HG03103 (cell line): ENCODE measurements around the gene NRG2.

ENCODE experiments used
- ATAC-seq: cut with Tn5 transposase; IDR thresholded peaks from one replicate; pipeline ENCODE4 v1.9.1; 2021; ENCODE audit warnings: low read depth; ENCODE audit not compliant: unreplicated experiment

NRG2 gene

DNA sequence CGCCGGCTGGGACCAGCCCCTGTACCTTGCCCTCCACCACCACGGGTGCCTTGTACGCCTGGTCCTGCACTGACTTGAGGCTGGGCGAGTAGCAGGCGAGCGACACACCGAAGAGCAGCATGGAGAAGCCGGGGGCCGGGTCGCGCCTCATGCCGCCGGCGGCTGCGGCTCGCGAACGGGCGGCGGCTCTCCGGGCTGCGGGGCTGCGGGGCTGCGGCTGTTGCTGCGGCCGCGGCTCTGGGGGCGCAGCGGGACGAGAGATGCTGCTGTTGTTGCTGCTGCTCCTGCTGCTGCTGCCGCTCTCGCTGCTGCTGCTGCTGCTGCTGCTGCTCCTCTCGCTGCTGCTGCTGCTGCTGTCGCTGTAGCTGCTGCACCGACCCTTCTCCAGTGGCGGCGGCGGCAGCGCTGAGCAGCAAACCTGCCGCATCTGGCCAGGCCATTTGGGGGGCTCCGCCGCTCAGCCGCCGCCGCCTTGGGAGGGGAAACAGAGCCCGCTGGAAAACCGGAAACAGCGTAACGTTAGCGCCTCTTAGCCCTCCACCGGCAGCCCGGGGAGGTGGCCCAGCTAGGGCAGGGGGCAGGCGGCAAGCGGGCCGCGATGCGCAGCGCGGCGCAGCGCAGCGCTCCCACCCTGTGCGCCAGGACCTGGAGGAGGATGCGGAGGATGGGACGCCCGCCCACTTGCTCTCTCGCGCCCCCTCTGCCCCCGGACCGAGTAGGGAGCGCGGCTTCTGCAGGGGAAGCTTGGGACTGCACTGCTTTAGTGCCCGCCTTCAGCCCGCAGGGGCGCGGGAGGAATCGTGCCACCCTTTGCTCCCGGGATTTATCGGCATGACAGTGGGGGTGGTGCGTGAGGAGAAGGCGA lies at the start of gene NRG2:
NRG2 (minus strand) TSS at position 657 of the 865 bp plus-strand sequence.
- peak; percentile 68 for ATAC-seq

DNA sequence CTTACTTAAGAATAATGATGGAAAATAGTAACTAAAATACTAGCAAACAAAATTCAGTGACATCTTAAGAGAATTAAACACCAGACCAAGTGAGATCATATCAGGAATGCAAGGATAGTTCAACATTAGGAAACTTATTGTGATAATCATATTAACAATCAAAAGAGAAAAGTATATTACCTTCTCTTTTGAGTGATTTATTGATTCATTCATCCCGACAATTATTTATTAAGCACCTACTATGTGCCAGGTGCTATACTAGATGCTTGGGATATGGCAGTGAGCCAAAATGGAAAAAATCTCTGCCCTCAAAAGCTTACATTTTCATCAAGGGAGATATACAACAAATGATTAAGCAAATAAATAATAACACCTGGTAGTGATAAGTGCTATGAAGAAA lies 47.2 kb upstream of the NRG2 start:
- ATAC-seq = no peak

- no peak for ATAC-seq
Measured at GRCh38 chr5:140084541-140084940, 41.4 kb upstream of the NRG2 start.

DNA sequence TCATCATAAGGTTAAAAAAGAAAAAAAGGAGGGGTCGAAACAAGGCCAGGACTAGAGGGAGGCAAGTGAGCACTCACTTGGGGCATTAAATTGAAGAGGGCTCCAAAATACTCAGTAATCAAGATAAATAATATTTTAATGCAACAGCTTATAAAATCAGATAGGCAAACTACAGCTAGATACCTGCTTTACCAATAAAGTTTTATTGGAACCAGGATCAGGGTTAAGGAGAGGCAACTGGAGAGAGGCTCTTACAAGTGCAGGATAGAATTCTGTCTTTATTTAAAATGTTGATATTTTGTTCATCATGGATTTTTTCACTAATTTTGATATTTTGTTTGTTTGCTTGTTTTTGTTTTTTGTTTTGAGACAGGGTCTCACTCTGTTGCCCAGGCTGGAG lies 40.6 kb upstream of the NRG2 start:
- no peak for ATAC-seq

DNA sequence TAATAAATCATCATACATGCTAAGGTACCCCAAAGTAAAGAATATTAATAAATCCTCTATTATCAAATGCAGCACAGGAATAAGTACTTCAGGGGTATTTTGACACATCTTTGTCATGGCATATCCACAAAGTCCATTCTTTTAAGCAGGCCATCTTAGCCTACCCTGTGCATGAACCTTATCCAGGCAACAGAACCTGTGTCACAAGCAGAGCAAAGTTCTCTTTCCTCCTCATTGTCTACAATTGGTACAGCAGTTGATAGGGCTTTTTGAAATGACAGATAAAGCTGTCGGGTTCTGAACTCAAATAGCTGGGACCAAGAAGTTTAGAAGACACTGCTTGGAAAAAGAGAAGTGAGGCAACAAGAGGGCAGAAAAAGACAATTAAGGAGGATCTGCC lies 40.0 kb upstream of the NRG2 start:
- no peak for ATAC-seq

GRCh38 chr5:140076788-140077187 lies 33.7 kb upstream of the NRG2 start:
- ATAC-seq = no peak

- no peak for ATAC-seq
Measured at GRCh38 chr5:140076142-140076541, 33.0 kb upstream of the NRG2 start.

DNA sequence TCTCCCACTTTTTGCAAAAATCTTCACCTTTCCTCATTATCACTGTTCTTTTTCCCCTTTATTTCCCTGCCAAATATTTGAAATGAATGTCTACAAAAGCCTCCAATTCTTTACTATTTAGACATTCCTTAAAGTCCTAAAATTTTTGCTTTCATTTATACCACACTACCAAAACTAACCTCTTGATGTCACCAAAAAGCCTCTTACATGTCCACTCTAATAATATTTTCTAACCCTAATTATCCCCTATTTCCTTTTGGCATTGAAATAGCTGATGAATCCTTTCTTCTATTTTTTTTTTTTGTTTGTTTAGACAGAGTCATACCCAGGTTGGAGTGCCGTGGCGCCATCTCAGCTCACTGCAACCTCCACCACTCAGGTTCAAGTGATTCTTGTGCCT lies 32.3 kb upstream of the NRG2 start:
- no peak for ATAC-seq

DNA sequence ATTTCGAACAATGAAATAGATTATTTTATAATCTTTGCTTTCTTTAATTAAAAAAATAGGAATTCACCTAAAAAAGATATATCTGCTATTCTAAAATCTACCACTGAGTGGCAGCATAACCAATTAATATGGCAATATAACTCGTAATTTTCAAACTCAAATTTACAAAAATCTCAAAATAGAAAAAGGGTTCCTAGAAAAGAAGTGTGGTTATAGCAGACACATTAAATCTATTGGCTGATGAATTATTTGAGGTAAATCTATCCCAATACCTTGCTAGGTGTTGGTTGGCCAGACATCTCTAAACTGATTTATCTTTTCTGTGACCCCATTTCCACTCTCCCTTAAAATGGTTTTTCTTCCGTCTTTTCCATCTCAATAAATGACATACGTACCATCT lies 30.2 kb upstream of the NRG2 start:
- no peak for ATAC-seq

- ATAC-seq = no peak
Measured at GRCh38 chr5:140072812-140073211, 29.7 kb upstream of the NRG2 start.

DNA sequence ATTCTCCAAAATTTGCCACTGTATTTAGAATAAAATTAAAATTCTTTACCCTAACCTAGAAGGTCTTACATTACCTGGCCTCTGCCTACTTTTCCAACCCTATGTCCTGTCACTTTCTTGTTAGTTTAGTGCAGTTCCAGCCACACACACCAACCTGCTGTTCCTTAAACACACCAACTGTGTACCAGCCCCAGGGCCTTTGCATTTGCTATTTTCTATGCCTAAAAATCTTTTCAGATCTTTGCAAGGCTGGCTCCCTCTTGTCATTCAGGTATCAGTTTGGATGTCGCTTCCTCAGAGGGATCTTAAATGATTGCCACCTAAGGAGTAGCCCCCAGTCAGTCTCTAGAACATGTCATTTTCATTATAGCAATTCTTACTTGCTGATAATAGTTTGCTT lies 17.7 kb upstream of the NRG2 start:
- ATAC-seq = no peak

DNA sequence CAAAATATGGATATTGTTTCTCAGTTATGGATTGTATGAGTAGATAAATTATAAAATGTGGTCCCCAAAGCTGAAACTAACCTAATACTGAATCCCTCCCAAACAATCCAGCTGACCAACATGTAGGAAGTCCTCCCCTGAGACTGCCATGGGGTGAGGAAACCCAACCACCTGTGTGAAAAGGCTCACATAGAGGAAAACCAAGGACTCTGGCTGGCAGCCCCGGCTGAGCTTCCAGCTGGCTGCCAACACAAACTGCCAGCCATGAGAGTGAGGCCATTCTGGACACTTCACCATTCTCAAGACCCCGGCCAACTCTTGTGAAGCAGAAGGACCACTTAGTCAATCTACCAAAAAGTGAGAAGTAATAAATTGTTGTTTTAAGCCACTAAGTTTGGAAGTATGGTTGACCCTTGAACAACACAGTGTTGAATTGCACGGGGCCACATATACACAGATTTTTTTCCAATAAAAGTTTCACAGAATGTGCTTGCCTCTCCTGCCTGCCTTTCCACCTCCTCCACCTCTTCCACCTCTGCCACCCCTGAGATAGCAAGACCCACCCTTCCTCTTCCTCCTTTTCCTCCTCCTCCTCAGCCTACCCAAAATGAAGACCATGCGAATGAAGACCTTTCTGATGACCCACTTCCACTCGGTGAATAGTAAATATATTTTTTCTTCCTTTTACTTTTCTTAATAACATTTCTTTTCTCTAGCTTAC lies 15.3 kb upstream of the NRG2 start:
- no peak for ATAC-seq

GRCh38 chr5:140056880-140057279 lies 13.8 kb upstream of the NRG2 start:
- no peak for ATAC-seq

GRCh38 chr5:140055152-140055551 lies 12.1 kb upstream of the NRG2 start:
- ATAC-seq = no peak

- no peak for ATAC-seq
Measured at GRCh38 chr5:140054086-140054689, 11.1 kb upstream of the NRG2 start.

- ATAC-seq = no peak
Measured at GRCh38 chr5:140051950-140052349, 8.9 kb upstream of the NRG2 start.

- ATAC-seq = no peak
Measured at GRCh38 chr5:140049713-140050112, 6.6 kb upstream of the NRG2 start.

- ATAC-seq = no peak
Measured at GRCh38 chr5:140049205-140049604, 6.1 kb upstream of the NRG2 start.

DNA sequence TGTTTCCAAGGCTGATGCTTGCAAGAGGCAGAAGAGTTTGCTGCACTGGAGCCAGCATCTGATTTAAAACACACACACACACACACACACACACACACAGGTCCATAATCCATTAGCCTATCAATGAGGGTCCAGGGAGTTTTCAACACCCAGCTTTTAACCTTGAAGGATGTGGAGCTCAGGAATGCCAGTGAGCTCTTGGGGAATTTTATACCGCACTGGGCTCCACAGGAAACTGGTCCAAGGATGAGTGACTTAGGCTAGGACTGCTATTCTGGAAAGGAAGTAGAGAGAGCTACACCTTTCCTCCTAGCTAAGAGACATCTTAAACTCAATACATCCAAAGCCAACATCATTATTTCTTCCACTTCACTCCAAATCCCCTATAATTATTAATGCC lies 942 bp upstream of the NRG2 start:
- no peak for ATAC-seq

DNA sequence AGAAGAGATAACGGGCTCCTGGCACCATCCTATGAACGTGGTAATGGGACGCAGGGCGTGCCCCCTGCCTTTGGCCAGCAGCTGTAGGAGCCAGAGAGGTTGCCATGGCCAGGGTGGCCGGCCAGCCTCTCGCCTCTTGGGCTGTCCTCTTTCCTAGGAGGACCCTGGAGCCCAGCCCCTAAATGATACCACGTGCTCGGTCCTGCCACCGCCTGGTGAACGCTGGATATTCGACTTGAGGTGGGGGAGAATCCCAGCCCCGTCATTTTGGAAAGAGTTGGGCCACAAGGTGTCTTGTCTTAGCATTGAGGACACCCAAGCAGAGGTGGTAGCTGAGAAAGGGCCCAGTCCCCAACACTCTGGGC lies 391 bp upstream of the NRG2 start:
- peak; percentile 17 for ATAC-seq

DNA sequence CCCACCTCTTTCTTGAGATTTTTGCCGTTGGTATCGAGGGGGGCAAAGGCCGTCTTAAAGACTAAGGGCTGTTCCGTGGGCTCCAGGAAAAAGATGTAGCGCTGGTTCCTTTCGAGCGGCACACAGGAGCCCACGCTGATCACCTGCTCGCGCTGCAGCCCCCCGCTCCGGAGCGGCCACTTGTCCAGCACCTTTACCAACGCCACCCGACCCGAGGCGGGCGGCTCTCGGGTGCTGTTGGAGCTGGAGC lies 781 bp downstream of the NRG2 start:
- no peak for ATAC-seq
